GM21390 (cell line): ENCODE measurements around the gene OPCML.

Experiments
- ATAC-seq: cut with Tn5 transposase; IDR thresholded peaks from one replicate; pipeline ENCODE4 v1.9.1; 2021; ENCODE audit not compliant: unreplicated experiment

OPCML gene

GRCh38 chr11:133305208-133305956 is 226.9 kb downstream of the OPCML start:
- no peak for ATAC-seq

GRCh38 chr11:133303262-133303661 is 229.0 kb downstream of the OPCML start:
- ATAC-seq, result no peak

- ATAC-seq, result no peak
These were observed 230.2 kb downstream of the OPCML start for GRCh38 chr11:133302056-133302455.

GRCh38 chr11:133300666-133301065 is 231.6 kb downstream of the OPCML start:
- no peak for ATAC-seq

GRCh38 chr11:133291780-133292179 is 240.5 kb downstream of the OPCML start:
- no peak for ATAC-seq

GRCh38 chr11:133285359-133285758 is 246.9 kb downstream of the OPCML start:
- ATAC-seq, result no peak

- ATAC-seq, result no peak
These were observed 248.1 kb downstream of the OPCML start for GRCh38 chr11:133284156-133284555.

- ATAC-seq, result no peak
These were observed 254.4 kb downstream of the OPCML start for GRCh38 chr11:133277886-133278285.

- ATAC-seq, result no peak
These were observed 260.2 kb downstream of the OPCML start for GRCh38 chr11:133271871-133272776.

GRCh38 chr11:133271206-133271605 is 261.1 kb downstream of the OPCML start:
- no peak for ATAC-seq

GRCh38 chr11:133269267-133269666 is 263.0 kb downstream of the OPCML start:
- peak; percentile 96 for ATAC-seq

GRCh38 chr11:133266986-133267385 is 265.3 kb downstream of the OPCML start:
- no peak for ATAC-seq

- ATAC-seq, result no peak
These were observed 266.7 kb downstream of the OPCML start for GRCh38 chr11:133265530-133266035.

GRCh38 chr11:133263332-133263731 is 269.0 kb downstream of the OPCML start:
- no peak for ATAC-seq

GRCh38 chr11:133258751-133259150 is 273.6 kb downstream of the OPCML start:
- no peak for ATAC-seq

GRCh38 chr11:133254601-133255000 is 277.7 kb downstream of the OPCML start:
- ATAC-seq, result no peak

- no peak for ATAC-seq
These were observed 278.7 kb downstream of the OPCML start for GRCh38 chr11:133253570-133253969.

- ATAC-seq, result no peak
These were observed 280.5 kb downstream of the OPCML start for GRCh38 chr11:133251841-133252240.

- no peak for ATAC-seq
These were observed 282.8 kb downstream of the OPCML start for GRCh38 chr11:133249530-133249929.

- ATAC-seq, result no peak
These were observed 283.2 kb downstream of the OPCML start for GRCh38 chr11:133249065-133249464.

GRCh38 chr11:133243832-133244231 is 288.5 kb downstream of the OPCML start:
- no peak for ATAC-seq
